Erythroblast (primary cell): Measurements from ENCODE around the gene PDGFC.

Experiments
- DNase-seq, 2 experiments: peaks; one replicate each; lab custom pipeline; 2025; lab: John Stamatoyannopoulos, UW
- GATA1 ChIP-seq: IDR thresholded peaks from 2 replicates; pipeline ENCODE4 v1.6.1; 2011; ENCODE audit warnings: low read depth, mild to moderate bottlenecking, control low read depth, low read length, moderate library complexity
- POLR2A ChIP-seq: IDR thresholded peaks from 2 replicates; pipeline ENCODE4 v1.6.1; 2011; ENCODE audit warnings: mild to moderate bottlenecking, low read length

The PDGFC gene

DNA sequence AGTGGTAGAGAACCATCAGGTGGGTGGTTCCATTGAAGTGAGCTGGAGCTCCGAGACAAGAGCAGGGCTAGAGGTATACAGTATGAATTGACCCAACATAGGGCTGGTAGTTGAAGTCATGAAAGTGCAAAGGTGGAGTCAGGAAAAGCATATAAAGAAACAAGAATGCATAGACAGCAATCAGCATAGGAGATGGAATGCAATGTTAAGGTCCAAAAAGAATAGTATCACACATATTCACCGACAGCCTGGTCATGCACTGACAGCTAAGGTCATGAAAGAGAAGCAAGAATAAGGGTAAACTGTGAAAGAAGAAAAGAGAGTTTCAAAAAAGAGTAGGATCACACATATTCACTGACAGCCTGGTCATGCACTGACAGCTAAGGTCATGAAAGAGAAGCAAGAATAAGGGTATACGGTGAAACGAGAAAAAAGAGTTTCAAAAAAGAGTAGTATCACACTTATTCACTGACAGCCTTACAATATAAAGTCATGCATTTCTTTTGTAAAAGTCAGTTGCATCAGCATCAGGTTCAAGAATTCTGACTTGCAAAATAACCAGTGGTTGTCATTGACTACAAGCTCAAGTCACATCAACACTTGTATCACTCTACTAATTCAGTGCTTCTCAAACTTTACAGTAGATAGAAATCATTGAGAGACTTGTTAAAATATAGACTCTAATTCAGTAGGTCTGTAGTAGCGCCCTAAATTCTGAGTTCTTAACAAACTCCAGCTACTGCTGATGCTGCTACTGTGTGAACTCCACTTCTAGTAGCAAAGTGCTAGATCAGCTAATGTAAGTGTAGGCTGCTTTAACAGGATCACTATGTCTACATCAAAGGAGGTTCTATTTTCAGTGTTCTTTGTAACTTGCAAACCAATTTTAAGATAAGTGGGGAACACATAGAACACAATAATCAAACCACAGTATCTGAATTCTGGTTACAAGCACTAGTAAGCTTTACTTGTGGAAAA is 221.9 kb downstream of the PDGFC start:
- no peak for DNase-seq

DNA sequence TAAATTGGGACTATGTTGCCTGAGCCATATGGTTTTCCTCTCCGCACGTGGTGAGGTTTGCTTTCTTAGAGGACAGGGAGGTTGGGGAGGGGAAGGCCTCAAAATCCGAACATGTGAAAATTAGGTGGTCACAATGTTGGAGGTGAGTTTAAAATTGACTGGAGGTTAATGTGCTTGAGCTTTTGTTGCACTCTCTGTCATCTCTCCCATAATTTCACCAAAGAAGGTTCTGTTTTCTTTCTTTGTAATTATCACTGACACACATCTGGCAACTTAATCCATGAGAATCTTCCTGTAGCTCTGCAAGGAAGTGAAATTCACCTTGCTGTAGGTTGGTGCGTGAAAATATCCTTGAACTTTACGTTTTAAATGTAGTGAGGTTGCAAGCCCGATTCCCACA is 225.5 kb downstream of the PDGFC start:
- TF ChIP-seq POLR2A, result no peak
- TF ChIP-seq GATA1, result no peak
- DNase-seq, result no peak

More for the DNA sequence above, 221.9 kb downstream of the PDGFC start:
- no peak for TF ChIP-seq POLR2A
- TF ChIP-seq GATA1, result no peak

DNA sequence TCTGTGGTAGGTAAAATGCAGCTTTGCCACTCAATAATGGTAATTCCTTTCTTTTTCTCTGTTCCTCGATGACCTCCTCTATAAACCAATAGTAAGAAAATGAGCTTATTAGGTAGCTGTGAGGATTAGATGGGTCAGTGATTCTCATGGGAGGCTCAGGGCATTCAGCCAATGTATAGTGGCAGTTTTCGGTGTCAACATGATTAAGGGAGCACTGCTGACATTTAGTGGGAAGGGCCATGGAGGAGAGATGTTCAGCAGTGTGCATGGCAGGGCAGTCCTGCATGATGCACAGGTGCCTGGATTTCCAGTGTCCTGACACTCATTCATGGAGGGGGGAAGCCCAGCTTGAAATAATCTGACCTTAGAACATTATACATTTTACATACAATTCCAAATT is 232.8 kb downstream of the PDGFC start:
- DNase-seq, result no peak
- TF ChIP-seq GATA1, result no peak
- no peak for TF ChIP-seq POLR2A

DNA sequence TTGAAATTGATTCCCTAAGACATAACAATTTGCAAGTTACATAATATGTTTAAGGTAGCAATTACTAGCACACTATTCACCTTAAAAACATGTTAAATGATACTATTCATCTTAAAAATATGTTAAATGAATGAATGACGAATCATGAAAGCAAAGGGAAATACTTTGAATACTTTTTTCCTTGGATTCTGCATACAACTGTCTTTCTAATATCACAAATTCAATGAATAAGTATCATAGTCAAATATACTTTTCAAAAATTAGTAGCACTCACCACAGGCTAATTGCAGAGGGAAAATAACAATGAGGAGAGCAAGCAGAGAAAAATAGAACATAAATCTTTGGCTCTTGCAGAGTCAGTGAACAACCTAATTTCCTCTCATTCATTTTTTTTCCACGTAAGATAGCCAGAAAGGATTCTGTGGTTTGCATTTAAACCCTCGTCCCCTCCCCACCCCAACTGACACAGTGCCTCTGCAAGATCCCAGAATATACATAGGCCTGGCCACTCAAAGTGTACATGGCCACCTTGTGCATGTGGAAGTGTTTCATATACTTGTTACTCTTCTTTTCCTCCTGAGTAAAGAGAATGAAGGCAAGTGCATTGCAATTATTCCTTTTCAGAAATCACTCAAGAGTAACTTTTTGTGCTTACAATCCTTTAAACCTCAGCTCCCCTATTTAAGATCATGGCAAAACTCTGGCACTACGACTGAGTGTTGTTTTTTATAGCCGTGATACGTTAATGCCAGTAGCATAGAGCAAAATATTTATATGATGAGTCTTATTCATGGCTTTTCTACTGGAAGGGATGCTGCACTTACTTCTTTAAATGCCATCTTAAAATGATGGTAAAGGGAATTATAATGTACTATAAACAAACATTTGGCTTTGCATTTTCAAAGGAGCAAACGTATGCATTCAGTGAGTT is 236.4 kb downstream of the PDGFC start:
- no peak for DNase-seq
- no peak for TF ChIP-seq POLR2A
- no peak for TF ChIP-seq GATA1

DNA sequence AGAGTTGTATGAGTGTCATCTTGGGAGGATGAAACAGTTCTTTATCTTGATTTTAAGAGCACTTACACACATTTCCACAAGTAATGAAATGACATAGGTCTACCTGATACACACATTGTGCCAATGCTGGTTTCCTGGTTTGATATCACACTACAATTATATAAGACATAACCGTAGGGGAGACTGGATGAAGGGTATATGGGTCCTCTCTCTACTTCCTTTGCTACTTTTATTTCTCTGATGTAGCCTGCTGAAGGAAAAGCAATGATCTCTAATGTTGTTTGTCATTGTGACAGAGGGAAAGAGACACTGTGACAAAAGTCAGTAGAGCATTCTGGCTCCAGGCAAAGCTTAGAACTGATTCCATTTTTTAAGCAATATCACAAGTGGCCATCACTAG is 238.0 kb downstream of the PDGFC start:
- no peak for DNase-seq
- no peak for TF ChIP-seq GATA1
- TF ChIP-seq POLR2A, result no peak

DNA sequence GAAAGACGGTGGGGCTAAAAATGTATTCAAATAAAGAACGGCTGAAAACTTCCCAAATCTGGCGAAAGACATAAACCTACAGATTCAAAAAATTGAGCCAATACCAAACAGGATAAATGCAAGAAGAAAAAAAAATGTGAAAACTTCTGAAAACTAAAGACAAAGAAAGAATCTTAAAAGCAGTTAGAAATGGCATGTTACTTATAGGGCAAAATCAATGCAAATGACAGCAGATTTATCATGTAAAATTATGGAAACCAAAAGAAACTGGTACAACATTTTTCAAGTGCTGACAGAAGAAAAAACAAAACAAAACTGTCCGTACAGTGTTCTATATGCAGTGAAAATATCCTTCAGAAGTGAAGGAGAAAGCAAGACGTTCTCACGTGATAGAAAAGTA is 239.0 kb downstream of the PDGFC start:
- no peak for DNase-seq
- TF ChIP-seq GATA1 (no peak), POLR2A (no peak)

DNA sequence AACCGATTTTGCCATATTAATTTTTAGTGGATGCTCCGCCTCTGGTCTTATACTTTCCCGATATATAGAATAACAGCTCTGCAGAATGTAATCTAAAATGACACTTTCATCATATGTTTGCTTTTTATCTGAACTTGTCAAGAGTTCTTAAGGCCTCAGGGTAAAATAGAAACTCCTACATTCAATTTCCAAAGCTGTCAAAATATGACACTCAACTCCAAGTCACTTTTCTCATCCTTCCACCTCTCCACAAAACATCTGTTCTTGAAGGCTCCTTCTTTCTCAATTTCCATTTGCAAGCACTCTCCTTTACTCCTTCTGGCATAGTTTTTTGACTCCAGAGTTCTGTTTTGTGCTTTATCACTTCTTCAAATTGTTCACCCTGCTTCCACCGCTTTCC is 242.2 kb downstream of the PDGFC start:
- no peak for DNase-seq
- TF ChIP-seq POLR2A (no peak), GATA1 (no peak)

DNA sequence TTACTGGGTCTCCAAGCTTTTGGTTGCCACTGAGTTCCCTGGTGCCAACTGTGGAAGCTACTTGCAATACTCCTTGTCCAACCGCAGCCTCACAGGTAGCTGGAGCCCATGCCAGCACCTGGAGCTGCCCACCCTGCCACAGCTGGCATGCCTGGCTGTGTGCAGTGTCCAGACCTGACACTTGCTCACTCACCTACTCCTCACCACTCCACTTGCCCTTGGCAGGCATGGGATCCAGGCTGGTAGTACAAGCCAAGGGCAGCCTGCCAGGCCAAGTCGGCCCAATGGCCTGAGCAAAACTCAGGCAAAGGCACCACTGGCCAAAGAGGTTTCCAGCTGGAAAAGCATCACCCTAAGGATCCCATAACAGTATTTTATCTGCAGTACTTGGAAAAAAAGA is 246.3 kb downstream of the PDGFC start:
- no peak for DNase-seq
- TF ChIP-seq GATA1 (no peak), POLR2A (no peak)

DNA sequence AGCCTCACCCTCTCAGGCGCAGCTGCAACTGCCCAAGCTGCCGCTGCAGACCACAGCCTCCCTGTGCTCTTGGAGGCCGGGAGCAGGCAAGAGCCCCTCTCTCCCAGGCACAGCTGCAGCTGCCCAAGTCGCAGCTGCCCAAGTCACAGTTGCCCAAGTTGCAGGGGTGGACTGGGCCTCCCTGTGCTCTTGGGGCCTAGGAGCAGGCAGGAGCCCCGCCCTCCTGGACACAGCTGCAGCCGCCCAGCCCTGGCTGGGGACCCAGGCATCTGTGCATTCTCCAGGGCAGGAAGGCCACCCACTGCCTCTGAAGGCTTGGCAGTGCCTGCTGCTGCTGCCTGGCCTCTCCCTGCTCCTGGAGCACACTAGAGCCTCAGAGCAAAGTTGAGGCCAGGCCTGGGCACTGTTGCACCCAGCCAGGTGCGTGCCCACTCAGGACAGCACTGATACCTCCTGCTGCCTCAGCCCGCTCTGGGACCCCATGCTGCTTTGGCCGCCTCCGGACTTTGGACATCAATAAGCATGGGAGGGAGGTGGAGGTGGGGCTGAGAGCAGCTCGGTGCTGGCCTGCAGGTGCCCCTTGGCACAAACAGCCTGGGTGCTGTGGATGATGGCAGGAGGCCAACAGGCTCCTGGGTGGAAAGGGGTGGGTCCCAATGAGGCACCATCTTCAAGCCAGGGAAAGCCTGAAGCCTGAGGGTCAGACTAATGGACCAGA is 247.5 kb downstream of the PDGFC start:
- no peak for DNase-seq
- TF ChIP-seq POLR2A (no peak), GATA1 (no peak)

DNA sequence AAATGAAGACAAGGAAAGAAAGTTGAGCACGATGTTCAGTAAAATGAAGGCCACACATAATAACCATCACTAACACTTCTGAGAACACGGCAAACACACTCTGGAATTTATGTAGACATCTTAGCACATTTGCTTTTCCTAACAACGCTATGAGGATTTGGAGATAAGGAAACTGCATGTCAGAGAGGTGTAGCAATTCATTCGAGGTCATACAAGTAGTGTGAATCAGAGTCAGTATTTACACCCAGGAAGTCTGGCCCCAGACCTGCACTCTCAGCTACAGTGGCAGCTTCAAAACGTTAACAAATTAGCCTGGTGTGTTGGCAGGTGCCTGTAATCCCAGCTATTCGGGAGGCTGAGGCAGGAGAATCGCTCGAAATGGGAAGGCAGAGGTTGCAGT is 253.4 kb downstream of the PDGFC start:
- DNase-seq, result no peak
- TF ChIP-seq POLR2A (no peak), GATA1 (no peak)

DNA sequence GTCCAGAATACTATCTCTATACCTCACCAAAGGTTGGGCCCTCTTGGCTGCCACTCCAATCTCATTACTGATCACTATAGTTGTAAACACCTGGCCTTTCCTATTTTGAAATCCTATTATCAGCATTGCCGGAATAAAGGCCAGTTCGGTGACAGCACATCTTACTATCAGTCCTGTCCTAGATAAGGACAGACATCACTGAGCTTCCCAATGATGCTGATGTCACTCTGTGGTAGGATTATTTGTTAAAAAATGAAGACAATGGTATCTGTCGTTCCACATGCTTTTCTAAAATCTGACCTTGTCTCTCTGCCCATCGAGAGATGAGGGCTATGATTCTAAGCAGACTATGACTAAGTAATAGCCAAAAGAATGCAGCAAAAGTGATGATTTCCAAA is 260.4 kb downstream of the PDGFC start:
- TF ChIP-seq POLR2A, result no peak
- TF ChIP-seq GATA1, result no peak
- no peak for DNase-seq
